ENCODE measurements around the gene TESK2. TPM values are rescaled to one million over a fixed set of nuclear protein-coding genes. Genes with fewer than 3 reads are reported as not detected.

TESK2 gene
- total RNA-seq, 1 donor from 2014 or later: 8.0 TPM

- TF ChIP-seq, protein P1, sequence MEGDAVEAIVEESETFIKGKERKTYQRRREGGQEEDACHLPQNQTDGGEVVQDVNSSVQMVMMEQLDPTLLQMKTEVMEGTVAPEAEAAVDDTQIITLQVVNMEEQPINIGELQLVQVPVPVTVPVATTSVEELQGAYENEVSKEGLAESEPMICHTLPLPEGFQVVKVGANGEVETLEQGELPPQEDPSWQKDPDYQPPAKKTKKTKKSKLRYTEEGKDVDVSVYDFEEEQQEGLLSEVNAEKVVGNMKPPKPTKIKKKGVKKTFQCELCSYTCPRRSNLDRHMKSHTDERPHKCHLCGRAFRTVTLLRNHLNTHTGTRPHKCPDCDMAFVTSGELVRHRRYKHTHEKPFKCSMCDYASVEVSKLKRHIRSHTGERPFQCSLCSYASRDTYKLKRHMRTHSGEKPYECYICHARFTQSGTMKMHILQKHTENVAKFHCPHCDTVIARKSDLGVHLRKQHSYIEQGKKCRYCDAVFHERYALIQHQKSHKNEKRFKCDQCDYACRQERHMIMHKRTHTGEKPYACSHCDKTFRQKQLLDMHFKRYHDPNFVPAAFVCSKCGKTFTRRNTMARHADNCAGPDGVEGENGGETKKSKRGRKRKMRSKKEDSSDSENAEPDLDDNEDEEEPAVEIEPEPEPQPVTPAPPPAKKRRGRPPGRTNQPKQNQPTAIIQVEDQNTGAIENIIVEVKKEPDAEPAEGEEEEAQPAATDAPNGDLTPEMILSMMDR (IDR thresholded peaks at IDR 0.05; ENCODE audit: unreplicated experiment): peak; percentile 64
- Mint-ChIP-seq H3K36me3 (ENCODE audit: low read depth, unreplicated experiment) (no peaks in the 10 kb centered on the region), H3K4me1 (ENCODE audit: unreplicated experiment) (peaks cover 9% of the 10 kb centered on the region), H3K27me3 (ENCODE audit: unreplicated experiment) (peaks cover 4% of the 10 kb centered on the region), H3K27ac (ENCODE audit: unreplicated experiment) (no peak overlapping the region), H3K9me3 (ENCODE audit: unreplicated experiment) (no peaks in the 10 kb centered on the region), H3K4me3 (ENCODE audit: unreplicated experiment) (no peak overlapping the region)
- DNase-seq (ENCODE audit: low spot score): peak; percentile 39
Observed at GRCh38 chr1:45299981-45300668, 190.8 kb downstream of the TESK2 start.

GRCh38 chr1:45299296-45299695 lies 191.7 kb downstream of the TESK2 start:
- H3K9me3 Mint-ChIP-seq (ENCODE audit: unreplicated experiment): no peaks in the 10 kb centered on the region
- TF ChIP-seq, protein P1 (IDR thresholded peaks at IDR 0.05; ENCODE audit: unreplicated experiment): no peak
- peaks cover 9% of the 10 kb centered on the region for H3K4me1 Mint-ChIP-seq (ENCODE audit: unreplicated experiment)
- no peak overlapping the region for H3K4me3 Mint-ChIP-seq (ENCODE audit: unreplicated experiment)
- H3K27me3 Mint-ChIP-seq (ENCODE audit: unreplicated experiment): peaks cover 4% of the 10 kb centered on the region
- DNase-seq (ENCODE audit: low spot score): no peak
- no peak overlapping the region for H3K27ac Mint-ChIP-seq (ENCODE audit: unreplicated experiment)
- H3K36me3 Mint-ChIP-seq (ENCODE audit: low read depth, unreplicated experiment): no peaks in the 10 kb centered on the region

DNA sequence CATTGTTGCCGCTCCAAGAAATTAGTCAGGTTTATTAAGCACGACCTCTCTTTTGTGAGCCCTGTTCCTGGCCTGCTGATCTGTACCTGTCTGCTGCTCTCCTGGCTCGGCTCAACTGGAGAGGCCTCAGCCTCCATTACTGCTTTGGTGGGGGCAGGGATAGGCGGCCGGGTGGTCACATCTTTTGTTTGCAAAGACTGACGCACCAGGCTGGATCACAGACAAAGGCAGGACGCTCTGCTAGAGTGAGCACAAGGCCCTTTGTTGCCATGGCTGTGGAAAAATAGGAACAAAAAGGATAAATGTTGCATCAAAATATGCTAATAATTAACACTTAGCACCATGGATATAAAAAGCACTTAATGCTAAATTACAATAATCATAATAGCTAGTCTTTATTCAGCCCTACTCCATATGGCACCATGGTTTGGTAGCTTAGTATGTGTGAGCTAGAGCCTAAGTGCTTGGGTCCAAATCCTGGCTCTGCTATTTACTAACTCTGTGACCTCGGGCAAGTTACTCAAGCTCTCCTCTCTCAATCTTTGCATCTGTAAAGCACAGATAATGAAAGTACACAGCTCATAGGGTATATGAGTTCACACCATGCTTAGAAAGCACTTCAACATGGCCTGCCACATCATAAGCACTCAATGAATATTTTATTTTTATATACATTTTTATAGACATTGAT lies 193.2 kb downstream of the TESK2 start:
- Mint-ChIP-seq H3K9me3 (ENCODE audit: unreplicated experiment) (no peaks in the 10 kb centered on the region), H3K36me3 (ENCODE audit: low read depth, unreplicated experiment) (no peaks in the 10 kb centered on the region), H3K4me1 (ENCODE audit: unreplicated experiment) (peaks cover 9% of the 10 kb centered on the region), H3K4me3 (ENCODE audit: unreplicated experiment) (no peak overlapping the region), H3K27ac (ENCODE audit: unreplicated experiment) (peak overlapping the region; percentile 85), H3K27me3 (ENCODE audit: unreplicated experiment) (peaks cover 4% of the 10 kb centered on the region)
- peak; percentile 26 for DNase-seq (ENCODE audit: low spot score)
- TF ChIP-seq, protein P1 (IDR thresholded peaks at IDR 0.05; ENCODE audit: unreplicated experiment): no peak

Other genes starting within 250 kb of the TESK2 start
- 2.5 TPM for gene HPDL, start 164.3 kb downstream of the TESK2 start, total RNA-seq (ENCODE audit: unreplicated experiment)
- gene TOE1, start 151.0 kb downstream of the TESK2 start, total RNA-seq (ENCODE audit: unreplicated experiment): 9.7 TPM
- 31.5 TPM for gene MUTYH, start 150.7 kb downstream of the TESK2 start, total RNA-seq (ENCODE audit: unreplicated experiment)
- gene CCDC163, start 8.9 kb upstream of the TESK2 start, total RNA-seq (ENCODE audit: unreplicated experiment): 4.8 TPM
- 5.8 TPM for gene MMACHC, start 9.1 kb upstream of the TESK2 start, total RNA-seq (ENCODE audit: unreplicated experiment)
- gene PRDX1, start 30.7 kb upstream of the TESK2 start, total RNA-seq (ENCODE audit: unreplicated experiment): 325 TPM
- 125 TPM for gene AKR1A1, start 59.7 kb upstream of the TESK2 start, total RNA-seq (ENCODE audit: unreplicated experiment)
- gene NASP, start 92.9 kb upstream of the TESK2 start, total RNA-seq (ENCODE audit: unreplicated experiment): 149 TPM
- 3.9 TPM for gene CCDC17, start 132.9 kb upstream of the TESK2 start, total RNA-seq (ENCODE audit: unreplicated experiment)
- 102 TPM for gene GPBP1L1, start 195.4 kb upstream of the TESK2 start, total RNA-seq (ENCODE audit: unreplicated experiment)
- 27.8 TPM for gene TMEM69, start 197.0 kb upstream of the TESK2 start, total RNA-seq (ENCODE audit: unreplicated experiment)